HepG2 (cell line): ENCODE results near the gene COX6B1. TPM values are rescaled to one million over a fixed set of nuclear protein-coding genes. Genes with fewer than 3 reads are reported as not detected.
A peak's percentile ranks its signal among the peaks of the same experiment; 100 is the strongest.

ENCODE experiments used
- ATRX ChIP-seq: sonication (generic); formaldehyde crosslinking; IDR thresholded peaks from 2 replicates; pipeline ENCODE4 v1.4.0; 2020; ENCODE audit warnings: missing genetic modification reagents, borderline replicate concordance
- CCDC6 ChIP-seq: sonication (generic); formaldehyde crosslinking; IDR thresholded peaks from 2 replicates; pipeline ENCODE4 v1.8.1; 2022; ENCODE audit warnings: mild to moderate bottlenecking, missing genetic modification reagents, moderate library complexity
- FOSL1 ChIP-seq: sonication (generic); formaldehyde crosslinking; IDR thresholded peaks from 2 replicates; pipeline ENCODE4 v1.9.0; 2021; ENCODE audit warnings: missing genetic modification reagents, borderline replicate concordance
- HDAC1 ChIP-seq: sonication (generic); formaldehyde crosslinking; IDR thresholded peaks from 2 replicates; pipeline ENCODE4 v1.5.1; 2020; ENCODE audit warnings: mild to moderate bottlenecking, missing genetic modification reagents
- MAF1 ChIP-seq: sonication (generic); formaldehyde crosslinking; IDR thresholded peaks from 2 replicates; pipeline ENCODE4 v1.5.0; 2020; ENCODE audit warnings: missing genetic modification reagents, borderline replicate concordance
- NFE2L1 ChIP-seq: sonication (generic); formaldehyde crosslinking; IDR thresholded peaks from 2 replicates; pipeline ENCODE4 v1.4.0; 2020; ENCODE audit warnings: missing genetic modification reagents, mild to moderate bottlenecking, borderline replicate concordance
- RAD51 ChIP-seq: fragments of 450-650 bp; IDR thresholded peaks from 2 replicates; pipeline ENCODE4 v1.6.1; 2016; ENCODE audit warnings: borderline replicate concordance
- RFX3 ChIP-seq: IDR thresholded peaks from 2 replicates; pipeline ENCODE4 v1.6.1; 2016; ENCODE audit warnings: missing biosample characterization, missing genetic modification reagents
- SPEN ChIP-seq: sonication (generic); formaldehyde crosslinking; IDR thresholded peaks from 2 replicates; pipeline ENCODE4 v1.5.1; 2020; ENCODE audit warnings: low read depth, mild to moderate bottlenecking, missing genetic modification reagents
- ZMYM2 ChIP-seq: sonication (generic); formaldehyde crosslinking; IDR thresholded peaks from 2 replicates; pipeline ENCODE4 v1.8.0; 2022; ENCODE audit warnings: mild to moderate bottlenecking, missing genetic modification reagents
- ZNF207 ChIP-seq: fragments of 450-650 bp; IDR thresholded peaks from 2 replicates; pipeline ENCODE4 v1.6.1; 2016; ENCODE audit warnings: antibody characterized with exemption, borderline replicate concordance
- ZNF326 ChIP-seq: sonication (generic); formaldehyde crosslinking; IDR thresholded peaks from 2 replicates; pipeline ENCODE4 v1.4.0; 2020; ENCODE audit warnings: missing genetic modification reagents, borderline replicate concordance
- ZNF768 ChIP-seq: sonication (generic); formaldehyde crosslinking; IDR thresholded peaks from 2 replicates; pipeline ENCODE4 v1.4.0; 2020; ENCODE audit warnings: missing genetic modification reagents
- ZNF891 ChIP-seq: sonication (generic); formaldehyde crosslinking; IDR thresholded peaks from 2 replicates; pipeline ENCODE4 v1.5.0; 2020; ENCODE audit warnings: mild to moderate bottlenecking, missing genetic modification reagents
- polyA plus RNA-seq, 8 experiments: library from polyadenylated mRNA; depleted of rRNA in 3 of 8; stranded (reverse) in 7 of 8; unstranded in 1 of 8; fragments of >200 nt; fragmentation: Illumina TruSeq in 4 of 8; extraction: Trizol in 4 of 8; gene quantifications; 2 replicates each; pipeline versions ENCODE4 v1.2.1 to v1.2.3, GENCODE V29; 2011 to 2016; ENCODE audit warnings: low read depth in 4 of 8, missing spikeins in 1 of 8, mixed read lengths in 1 of 8; ENCODE audit not compliant: insufficient read depth in 1 of 8
- total RNA-seq, 5 experiments: library from RNA; depleted of rRNA; stranded (reverse); fragments of >200 nt; fragmentation: Illumina TruSeq; extraction: Trizol; gene quantifications; 2 replicates each; pipeline ENCODE4 v1.2.3, GENCODE V29; 2016; ENCODE audit warnings: low read depth in 1 of 5
- TF ChIP-seq, protein P1 (sequence below): sonication (generic); formaldehyde crosslinking; IDR thresholded peaks from 2 replicates; pipeline ENCODE4 v1.5.1; 2020; ENCODE audit warnings: missing genetic modification reagents, mild to moderate bottlenecking, borderline replicate concordance
- TF ChIP-seq, protein P2 (sequence below): sonication (generic); formaldehyde crosslinking; conservative IDR thresholded peaks from 2 replicates; pipeline ENCODE4 v1.5.0; 2020; ENCODE audit warnings: missing genetic modification reagents
- TF ChIP-seq, protein P3 (sequence below): sonication (generic); formaldehyde crosslinking; IDR thresholded peaks from 2 replicates; pipeline ENCODE4 v1.4.0; 2020; ENCODE audit warnings: missing genetic modification reagents, mild to moderate bottlenecking, borderline replicate concordance
- TF ChIP-seq, protein P4 (sequence below): sonication (generic); formaldehyde crosslinking; IDR thresholded peaks from 2 replicates; pipeline ENCODE4 v1.4.0; 2020; ENCODE audit warnings: missing genetic modification reagents

Gene COX6B1
- total and polyA plus RNA-seq, 2 of the 13 experiments (the other 11 are each of a cell fraction or from before 2014, with no cell fraction given), result 481 to 487 TPM

DNA sequence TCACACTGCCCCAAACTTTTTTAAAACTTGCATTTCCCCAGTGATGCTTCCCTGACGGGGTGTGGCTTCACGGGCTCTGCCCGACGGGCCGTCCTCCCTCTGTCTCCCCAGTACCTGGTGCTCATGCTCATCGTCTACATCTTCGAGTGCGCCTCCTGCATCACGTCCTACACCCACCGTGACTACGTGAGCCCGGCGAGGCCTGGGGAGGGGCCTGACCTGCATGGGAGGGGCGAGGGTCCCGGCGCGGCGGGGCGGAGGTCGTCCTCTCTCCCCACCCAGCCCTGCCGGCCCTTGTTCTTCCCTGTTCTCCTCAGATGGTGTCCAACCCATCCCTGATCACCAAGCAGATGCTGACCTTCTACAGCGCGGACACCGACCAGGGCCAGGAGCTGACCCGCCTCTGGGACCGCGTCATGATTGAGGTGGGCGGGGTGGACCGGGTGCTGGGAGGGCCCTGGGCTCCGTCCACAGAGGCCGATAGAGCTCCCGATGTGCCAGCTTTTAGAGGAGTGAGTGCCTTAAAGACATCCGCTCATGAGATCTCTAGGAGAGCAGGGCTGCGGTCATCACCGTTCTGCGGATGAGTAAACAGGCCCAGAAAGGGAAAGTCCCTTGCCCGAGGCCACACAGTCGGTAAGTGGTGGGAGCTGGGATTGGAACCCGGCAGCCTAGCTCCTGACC lies 25.1 kb downstream of the COX6B1 start (continued):
- TF ChIP-seq, protein P1, sequence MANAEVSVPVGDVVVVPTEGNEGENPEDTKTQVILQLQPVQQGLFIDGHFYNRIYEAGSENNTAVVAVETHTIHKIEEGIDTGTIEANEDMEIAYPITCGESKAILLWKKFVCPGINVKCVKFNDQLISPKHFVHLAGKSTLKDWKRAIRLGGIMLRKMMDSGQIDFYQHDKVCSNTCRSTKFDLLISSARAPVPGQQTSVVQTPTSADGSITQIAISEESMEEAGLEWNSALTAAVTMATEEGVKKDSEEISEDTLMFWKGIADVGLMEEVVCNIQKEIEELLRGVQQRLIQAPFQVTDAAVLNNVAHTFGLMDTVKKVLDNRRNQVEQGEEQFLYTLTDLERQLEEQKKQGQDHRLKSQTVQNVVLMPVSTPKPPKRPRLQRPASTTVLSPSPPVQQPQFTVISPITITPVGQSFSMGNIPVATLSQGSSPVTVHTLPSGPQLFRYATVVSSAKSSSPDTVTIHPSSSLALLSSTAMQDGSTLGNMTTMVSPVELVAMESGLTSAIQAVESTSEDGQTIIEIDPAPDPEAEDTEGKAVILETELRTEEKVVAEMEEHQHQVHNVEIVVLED (CRISPR knock-in tag), result no peak
- TF ChIP-seq CCDC6 (CRISPR knock-in tag) (no peak), ZMYM2 (CRISPR knock-in tag) (no peak), MAF1 (CRISPR knock-in tag) (no peak), NFE2L1 (CRISPR knock-in tag) (no peak), SPEN (peak; percentile 53; the same call in 1 of the 2 replicates), ZNF207 (no peak), FOSL1 (no peak), HDAC1 (CRISPR knock-in tag) (0 out of 2 replicates have a peak, but pooled peaks have one; percentile 25), ZNF326 (CRISPR knock-in tag) (no peak), RFX3 (no peak), ATRX (CRISPR knock-in tag) (no peak), RAD51 (no peak), ZNF768 (peak; percentile 93), ZNF891 (CRISPR knock-in tag) (no peak)
- TF ChIP-seq, protein P2, sequence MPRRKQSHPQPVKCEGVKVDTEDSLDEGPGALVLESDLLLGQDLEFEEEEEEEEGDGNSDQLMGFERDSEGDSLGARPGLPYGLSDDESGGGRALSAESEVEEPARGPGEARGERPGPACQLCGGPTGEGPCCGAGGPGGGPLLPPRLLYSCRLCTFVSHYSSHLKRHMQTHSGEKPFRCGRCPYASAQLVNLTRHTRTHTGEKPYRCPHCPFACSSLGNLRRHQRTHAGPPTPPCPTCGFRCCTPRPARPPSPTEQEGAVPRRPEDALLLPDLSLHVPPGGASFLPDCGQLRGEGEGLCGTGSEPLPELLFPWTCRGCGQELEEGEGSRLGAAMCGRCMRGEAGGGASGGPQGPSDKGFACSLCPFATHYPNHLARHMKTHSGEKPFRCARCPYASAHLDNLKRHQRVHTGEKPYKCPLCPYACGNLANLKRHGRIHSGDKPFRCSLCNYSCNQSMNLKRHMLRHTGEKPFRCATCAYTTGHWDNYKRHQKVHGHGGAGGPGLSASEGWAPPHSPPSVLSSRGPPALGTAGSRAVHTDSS, result no peak
- TF ChIP-seq, protein P3, sequence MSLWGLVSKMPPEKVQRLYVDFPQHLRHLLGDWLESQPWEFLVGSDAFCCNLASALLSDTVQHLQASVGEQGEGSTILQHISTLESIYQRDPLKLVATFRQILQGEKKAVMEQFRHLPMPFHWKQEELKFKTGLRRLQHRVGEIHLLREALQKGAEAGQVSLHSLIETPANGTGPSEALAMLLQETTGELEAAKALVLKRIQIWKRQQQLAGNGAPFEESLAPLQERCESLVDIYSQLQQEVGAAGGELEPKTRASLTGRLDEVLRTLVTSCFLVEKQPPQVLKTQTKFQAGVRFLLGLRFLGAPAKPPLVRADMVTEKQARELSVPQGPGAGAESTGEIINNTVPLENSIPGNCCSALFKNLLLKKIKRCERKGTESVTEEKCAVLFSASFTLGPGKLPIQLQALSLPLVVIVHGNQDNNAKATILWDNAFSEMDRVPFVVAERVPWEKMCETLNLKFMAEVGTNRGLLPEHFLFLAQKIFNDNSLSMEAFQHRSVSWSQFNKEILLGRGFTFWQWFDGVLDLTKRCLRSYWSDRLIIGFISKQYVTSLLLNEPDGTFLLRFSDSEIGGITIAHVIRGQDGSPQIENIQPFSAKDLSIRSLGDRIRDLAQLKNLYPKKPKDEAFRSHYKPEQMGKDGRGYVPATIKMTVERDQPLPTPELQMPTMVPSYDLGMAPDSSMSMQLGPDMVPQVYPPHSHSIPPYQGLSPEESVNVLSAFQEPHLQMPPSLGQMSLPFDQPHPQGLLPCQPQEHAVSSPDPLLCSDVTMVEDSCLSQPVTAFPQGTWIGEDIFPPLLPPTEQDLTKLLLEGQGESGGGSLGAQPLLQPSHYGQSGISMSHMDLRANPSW (CRISPR knock-in tag), result no peak
- TF ChIP-seq, protein P4, sequence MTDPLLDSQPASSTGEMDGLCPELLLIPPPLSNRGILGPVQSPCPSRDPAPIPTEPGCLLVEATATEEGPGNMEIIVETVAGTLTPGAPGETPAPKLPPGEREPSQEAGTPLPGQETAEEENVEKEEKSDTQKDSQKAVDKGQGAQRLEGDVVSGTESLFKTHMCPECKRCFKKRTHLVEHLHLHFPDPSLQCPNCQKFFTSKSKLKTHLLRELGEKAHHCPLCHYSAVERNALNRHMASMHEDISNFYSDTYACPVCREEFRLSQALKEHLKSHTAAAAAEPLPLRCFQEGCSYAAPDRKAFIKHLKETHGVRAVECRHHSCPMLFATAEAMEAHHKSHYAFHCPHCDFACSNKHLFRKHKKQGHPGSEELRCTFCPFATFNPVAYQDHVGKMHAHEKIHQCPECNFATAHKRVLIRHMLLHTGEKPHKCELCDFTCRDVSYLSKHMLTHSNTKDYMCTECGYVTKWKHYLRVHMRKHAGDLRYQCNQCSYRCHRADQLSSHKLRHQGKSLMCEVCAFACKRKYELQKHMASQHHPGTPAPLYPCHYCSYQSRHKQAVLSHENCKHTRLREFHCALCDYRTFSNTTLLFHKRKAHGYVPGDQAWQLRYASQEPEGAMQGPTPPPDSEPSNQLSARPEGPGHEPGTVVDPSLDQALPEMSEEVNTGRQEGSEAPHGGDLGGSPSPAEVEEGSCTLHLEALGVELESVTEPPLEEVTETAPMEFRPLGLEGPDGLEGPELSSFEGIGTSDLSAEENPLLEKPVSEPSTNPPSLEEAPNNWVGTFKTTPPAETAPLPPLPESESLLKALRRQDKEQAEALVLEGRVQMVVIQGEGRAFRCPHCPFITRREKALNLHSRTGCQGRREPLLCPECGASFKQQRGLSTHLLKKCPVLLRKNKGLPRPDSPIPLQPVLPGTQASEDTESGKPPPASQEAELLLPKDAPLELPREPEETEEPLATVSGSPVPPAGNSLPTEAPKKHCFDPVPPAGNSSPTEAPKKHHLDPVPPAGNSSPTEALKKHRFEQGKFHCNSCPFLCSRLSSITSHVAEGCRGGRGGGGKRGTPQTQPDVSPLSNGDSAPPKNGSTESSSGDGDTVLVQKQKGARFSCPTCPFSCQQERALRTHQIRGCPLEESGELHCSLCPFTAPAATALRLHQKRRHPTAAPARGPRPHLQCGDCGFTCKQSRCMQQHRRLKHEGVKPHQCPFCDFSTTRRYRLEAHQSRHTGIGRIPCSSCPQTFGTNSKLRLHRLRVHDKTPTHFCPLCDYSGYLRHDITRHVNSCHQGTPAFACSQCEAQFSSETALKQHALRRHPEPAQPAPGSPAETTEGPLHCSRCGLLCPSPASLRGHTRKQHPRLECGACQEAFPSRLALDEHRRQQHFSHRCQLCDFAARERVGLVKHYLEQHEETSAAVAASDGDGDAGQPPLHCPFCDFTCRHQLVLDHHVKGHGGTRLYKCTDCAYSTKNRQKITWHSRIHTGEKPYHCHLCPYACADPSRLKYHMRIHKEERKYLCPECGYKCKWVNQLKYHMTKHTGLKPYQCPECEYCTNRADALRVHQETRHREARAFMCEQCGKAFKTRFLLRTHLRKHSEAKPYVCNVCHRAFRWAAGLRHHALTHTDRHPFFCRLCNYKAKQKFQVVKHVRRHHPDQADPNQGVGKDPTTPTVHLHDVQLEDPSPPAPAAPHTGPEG, result no peak
